Heart right ventricle (tissue), 16 donors: ENCODE measurements around the gene USP24. TPM values are rescaled to one million over a fixed set of nuclear protein-coding genes. Genes with fewer than 3 reads are reported as not detected.

Experiments used
- ATAC-seq, 8 donors: fragments of 200-7000 bp; cut with Tn5 transposase; one replicate each; pipeline ENCODE4 v1.9.1; 2020; ENCODE audit warnings: mild to moderate bottlenecking in 8 of 8, moderate library complexity in 8 of 8, moderate number of reproducible peaks in 1 of 8
- DNase-seq, 2 donors: peaks; one replicate each; pipeline ENCODE4 v3.0.0-alpha.2; 2020
- H3K27ac ChIP-seq, 10 donors: fragments of 200-600 bp; sonication (generic) in 2 of 10; one replicate each; pipeline versions ENCODE4 v1.5.0 to v1.8.0; 2020 to 2022; ENCODE audit warnings: mild to moderate bottlenecking in 3 of 10
- H3K27me3 ChIP-seq, 7 donors: fragments of 200-600 bp; one replicate each; pipeline ENCODE4 v1.8.0; 2021 to 2022; ENCODE audit warnings: mild to moderate bottlenecking in 2 of 7
- H3K36me3 ChIP-seq, 9 donors: fragments of 200-600 bp; sonication (generic) in 1 of 9; one replicate each; pipeline versions ENCODE4 v1.5.0 to v1.8.0; 2020 to 2022; ENCODE audit warnings: mild to moderate bottlenecking in 2 of 9
- H3K4me1 ChIP-seq, 9 donors: fragments of 200-600 bp; sonication (generic) in 1 of 9; one replicate each; pipeline versions ENCODE4 v1.5.0 to v1.8.0; 2020 to 2022; ENCODE audit warnings: mild to moderate bottlenecking in 4 of 9
- H3K4me3 ChIP-seq, 10 donors: fragments of 200-600 bp; sonication (generic) in 2 of 10; one replicate each; pipeline versions ENCODE4 v1.5.0 to v1.8.0; 2020 to 2022; ENCODE audit warnings: mild to moderate bottlenecking in 7 of 10, moderate library complexity in 2 of 10
- H3K9me3 ChIP-seq, 11 donors: fragments of 200-600 bp in 10 of 11; sonication (generic) in 2 of 11; one replicate each; pipeline versions ENCODE4 v1.5.0 to v1.8.0; 2013 to 2022; ENCODE audit warnings: mild to moderate bottlenecking in 2 of 11, control low read depth in 1 of 11, moderate library complexity in 1 of 11
- WGBS, 2 donors: extraction: QIAGEN DNeasy Blood & Tissue Kit; methylation state at CpG; one replicate each; pipeline ENCODE4 v1.1.7; 2013; ENCODE audit warnings: inconsistent platforms in 1 of 2; 5-methylcytosine and 5-hydroxymethylcytosine counted together
- intact Hi-C, 10 donors: fragments of 100-400 bp; cut with DNase I; formaldehyde crosslinking; loops; one replicate each; pipeline versions ENCODE4 v1.11.1 to v1.14.2; 2022
- polyA plus RNA-seq, 2 donors: library from polyadenylated mRNA; stranded (reverse); fragments of 200-250 nt; gene quantifications; one replicate each; pipeline ENCODE4 v1.2.3, GENCODE V29; 2013
- total RNA-seq, 10 donors: library from RNA; stranded (reverse); fragmentation: NEBNext Ultra II Directional in 3 of 10; extraction: Animal tissue kit (Norgen Biotek cat#: 25700) in 3 of 10; gene quantifications; one replicate each; pipeline versions ENCODE4 v1.2.1 to v1.2.4, GENCODE V29; 2021 to 2023
- TF ChIP-seq, protein P1 (sequence below), 9 donors: fragments of 200-600 bp; sonication (generic) in 2 of 9; IDR thresholded peaks; one replicate each; pipeline versions ENCODE4 v1.5.0 to v1.8.0; 2021 to 2022; ENCODE audit warnings: antibody characterized with exemption in 9 of 9, mild to moderate bottlenecking in 5 of 9, moderate library complexity in 1 of 9
- donor health status: Arrhythmogenic right ventricular cardiomyopathy.
- donor health status: ischemic (EF 13 %, LVEDD 7.1; RV severe dilation, severe dysfunction).
- donor health status: healthy with polysubstance abuse.
- donor health status: DM: no; HTN: yes; CAD: no.
- donor health status: DM: no; HTN: no; CAD: no.
- donor health status: ischemic (EF 25% LVEDD 6.9; RV normal size, moderate dysfunction).
- donor health status: ischemic (EF 25% LVEDD 5.7; RV mildly dilated, moderate dysfunction).
- donor health status: healthy.
- donor health status: DM: yes; HTN: yes; CAD: no.
- donor health status: Ischemic cardiomyopathy.
- donor health status: ischemic (EF 35%, LVEDD 5.7; RV mildly dilated, moderate dysfunction).
- donor health status: nonischemic (EF 11% LVEDD 7.7; RV severe dilation, severe dysfunction).
- donor health status: DM: yes; HTN: yes; CAD: no.
- donor health status: PGD.
- donor health status: ischemic (EF 29% LVEDD 5.4; RV normal size, mild dysfunction).
- donor health status: nonischemic (EF 23%, LVEDD 6.1; RV moderate dilation, normal function).

The USP24 gene
- total and polyA plus RNA-seq, 12 donors = 7.1 to 49.7 (median 41.3) TPM

DNA sequence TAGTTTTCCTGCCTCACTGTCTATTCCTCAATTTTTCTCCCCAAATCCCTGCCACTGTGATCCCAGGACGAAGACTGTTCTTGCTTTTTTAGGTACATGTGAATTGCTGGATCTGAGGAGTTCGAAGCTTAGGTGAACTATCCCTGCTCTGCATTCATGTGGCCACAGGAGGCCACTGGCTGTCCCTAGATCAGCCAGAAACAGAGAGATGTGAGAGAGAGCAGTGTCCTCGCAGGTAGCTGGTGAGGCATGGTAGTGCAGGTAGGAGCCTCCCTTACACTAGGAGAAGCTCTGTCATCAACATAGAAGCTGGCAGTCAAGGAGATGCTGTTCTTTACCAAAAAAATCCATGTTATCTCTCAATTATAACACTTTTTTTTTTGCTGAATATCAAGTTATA lies 71.5 kb downstream of the USP24 start:
- no peaks in the 10 kb centered on the region for H3K9me3 ChIP-seq
- DNase-seq = no peak
- 90 to 96% methylated on average over 3 of the region's 3 CpGs for WGBS, 2 donors
- H3K4me3 ChIP-seq = no peak overlapping the region
- H3K36me3 ChIP-seq = peaks cover 0 to 100% (median 60%) of the 10 kb centered on the region in 9 donors
- no peak for ATAC-seq
- TF ChIP-seq, protein P1, sequence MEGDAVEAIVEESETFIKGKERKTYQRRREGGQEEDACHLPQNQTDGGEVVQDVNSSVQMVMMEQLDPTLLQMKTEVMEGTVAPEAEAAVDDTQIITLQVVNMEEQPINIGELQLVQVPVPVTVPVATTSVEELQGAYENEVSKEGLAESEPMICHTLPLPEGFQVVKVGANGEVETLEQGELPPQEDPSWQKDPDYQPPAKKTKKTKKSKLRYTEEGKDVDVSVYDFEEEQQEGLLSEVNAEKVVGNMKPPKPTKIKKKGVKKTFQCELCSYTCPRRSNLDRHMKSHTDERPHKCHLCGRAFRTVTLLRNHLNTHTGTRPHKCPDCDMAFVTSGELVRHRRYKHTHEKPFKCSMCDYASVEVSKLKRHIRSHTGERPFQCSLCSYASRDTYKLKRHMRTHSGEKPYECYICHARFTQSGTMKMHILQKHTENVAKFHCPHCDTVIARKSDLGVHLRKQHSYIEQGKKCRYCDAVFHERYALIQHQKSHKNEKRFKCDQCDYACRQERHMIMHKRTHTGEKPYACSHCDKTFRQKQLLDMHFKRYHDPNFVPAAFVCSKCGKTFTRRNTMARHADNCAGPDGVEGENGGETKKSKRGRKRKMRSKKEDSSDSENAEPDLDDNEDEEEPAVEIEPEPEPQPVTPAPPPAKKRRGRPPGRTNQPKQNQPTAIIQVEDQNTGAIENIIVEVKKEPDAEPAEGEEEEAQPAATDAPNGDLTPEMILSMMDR (IDR thresholded peaks at IDR 0.05) = peak in 1 of 9 donors; percentile 5
- peaks cover 0 to 26% (median 4%) of the 10 kb centered on the region in 9 donors for H3K4me1 ChIP-seq
- intact Hi-C loops = loop anchor here in 4 of 10 donors (5.0 to 10.0 kb wide), 3 partner anchors 69 to 1441 kb away; no protein-coding TSS in a partner anchor
- H3K27ac ChIP-seq = no peak overlapping the region
- no peaks in the 10 kb centered on the region for H3K27me3 ChIP-seq

GRCh38 chr1:55141295-55141893 lies 73.8 kb downstream of the USP24 start:
- intact Hi-C loops = loop anchor here in 7 of 10 donors (2.0 to 10.0 kb wide), 5 partner anchors 15 to 1443 kb away; no protein-coding TSS in a partner anchor

DNA sequence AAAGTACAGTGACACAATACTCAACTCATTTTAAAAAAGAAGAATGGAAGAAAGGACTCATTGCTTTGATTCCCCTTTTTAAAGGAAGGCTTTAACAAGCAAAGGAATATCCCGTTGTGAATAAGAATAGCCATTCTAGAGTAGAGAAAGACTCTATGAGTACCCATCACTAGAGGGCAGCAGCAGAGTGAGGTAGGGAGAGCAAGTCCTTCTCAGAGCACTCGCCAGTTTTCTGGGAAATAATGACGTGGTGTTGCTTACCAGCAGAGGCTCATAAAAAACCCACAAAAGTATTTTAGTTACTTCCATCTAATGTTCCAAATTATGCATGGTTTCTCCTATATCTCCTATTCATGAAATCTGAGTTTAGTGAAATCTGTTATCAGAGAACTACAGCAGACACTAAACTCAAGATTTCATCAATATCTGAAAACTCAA lies 74.6 kb downstream of the USP24 start:
- DNase-seq (peak in 1 of 2 donors; percentile 88), ATAC-seq (peak; percentile 82 to 97 (median 94))
- Histone ChIP-seq H3K4me1 (peaks cover 0 to 21% (median 4%) of the 10 kb centered on the region in 9 donors), H3K27ac (peak overlapping the region in 5 of 10 donors; percentile 5 to 50 (median 30)), H3K4me3 (no peak overlapping the region), H3K27me3 (no peaks in the 10 kb centered on the region), H3K9me3 (no peaks in the 10 kb centered on the region), H3K36me3 (peaks cover 0 to 100% (median 77%) of the 10 kb centered on the region in 9 donors)
- intact Hi-C loops = loop anchor here in 9 of 10 donors (1.0 to 10.0 kb wide), 6 partner anchors 16 to 1444 kb away; no protein-coding TSS in a partner anchor
- 0 to 4% methylated on average over 3 of the region's 3 CpGs for WGBS, 2 donors
- TF ChIP-seq, protein P1 (IDR thresholded peaks at IDR 0.05) = peak; percentile 58 to 94 (median 84)

More at GRCh38 chr1:55141295-55141893, 73.8 kb downstream of the USP24 start:
- Histone ChIP-seq H3K9me3 (no peaks in the 10 kb centered on the region), H3K27ac (peak overlapping the region in 3 of 10 donors; percentile 5 to 49 (median 24)), H3K36me3 (peaks cover 0 to 100% (median 78%) of the 10 kb centered on the region in 9 donors), H3K4me1 (peaks cover 0 to 21% (median 4%) of the 10 kb centered on the region in 9 donors), H3K4me3 (no peak overlapping the region), H3K27me3 (no peaks in the 10 kb centered on the region)
- TF ChIP-seq, protein P1 (IDR thresholded peaks at IDR 0.05) = no peak
- WGBS, 2 donors = 81 to 87% methylated on average over 1 of the region's 1 CpG
- no peak for DNase-seq
- ATAC-seq = no peak

- Histone ChIP-seq H3K27ac (peak overlapping the region in 1 of 10 donors; percentile 49), H3K4me3 (no peak overlapping the region), H3K27me3 (no peaks in the 10 kb centered on the region), H3K4me1 (peaks cover 0 to 21% (median 4%) of the 10 kb centered on the region in 9 donors), H3K36me3 (peaks cover 0 to 100% (median 75%) of the 10 kb centered on the region in 9 donors), H3K9me3 (no peaks in the 10 kb centered on the region)
- intact Hi-C loops = loop anchor here in 9 of 10 donors (1.0 to 10.0 kb wide), 6 partner anchors 17 to 1445 kb away; no protein-coding TSS in a partner anchor
- 92 to 93% methylated on average over 2 of the region's 2 CpGs for WGBS, 2 donors
- DNase-seq (no peak), ATAC-seq (no peak)
- TF ChIP-seq, protein P1 (IDR thresholded peaks at IDR 0.05) = no peak
These were observed 75.0 kb downstream of the USP24 start for GRCh38 chr1:55140137-55140536.
